ENCODE results near the gene SPA17.

SPA17 gene

GRCh38 chr11:124745270-124745834 is 71.6 kb downstream of the SPA17 start:
- in situ Hi-C loops (cut with HindIII; ENCODE audit: low sequenced_read_pairs), result no loop called here
- DNase-seq (ENCODE audit: low read depth, low spot score), result no peak
- peak overlapping the region; percentile 59 for H3K4me3 ChIP-seq (ENCODE audit: low read depth, low read length)
- TF ChIP-seq, protein P1, sequence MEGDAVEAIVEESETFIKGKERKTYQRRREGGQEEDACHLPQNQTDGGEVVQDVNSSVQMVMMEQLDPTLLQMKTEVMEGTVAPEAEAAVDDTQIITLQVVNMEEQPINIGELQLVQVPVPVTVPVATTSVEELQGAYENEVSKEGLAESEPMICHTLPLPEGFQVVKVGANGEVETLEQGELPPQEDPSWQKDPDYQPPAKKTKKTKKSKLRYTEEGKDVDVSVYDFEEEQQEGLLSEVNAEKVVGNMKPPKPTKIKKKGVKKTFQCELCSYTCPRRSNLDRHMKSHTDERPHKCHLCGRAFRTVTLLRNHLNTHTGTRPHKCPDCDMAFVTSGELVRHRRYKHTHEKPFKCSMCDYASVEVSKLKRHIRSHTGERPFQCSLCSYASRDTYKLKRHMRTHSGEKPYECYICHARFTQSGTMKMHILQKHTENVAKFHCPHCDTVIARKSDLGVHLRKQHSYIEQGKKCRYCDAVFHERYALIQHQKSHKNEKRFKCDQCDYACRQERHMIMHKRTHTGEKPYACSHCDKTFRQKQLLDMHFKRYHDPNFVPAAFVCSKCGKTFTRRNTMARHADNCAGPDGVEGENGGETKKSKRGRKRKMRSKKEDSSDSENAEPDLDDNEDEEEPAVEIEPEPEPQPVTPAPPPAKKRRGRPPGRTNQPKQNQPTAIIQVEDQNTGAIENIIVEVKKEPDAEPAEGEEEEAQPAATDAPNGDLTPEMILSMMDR (IDR thresholded peaks at IDR 0.05; ENCODE audit: low read depth, low read length), result no peak

- in situ Hi-C loops (cut with HindIII; ENCODE audit: low sequenced_read_pairs), result no loop called here
- TF ChIP-seq, protein P1 (IDR thresholded peaks at IDR 0.05; ENCODE audit: low read depth, low read length), result peak; percentile 25
- peak overlapping the region; percentile 59 for H3K4me3 ChIP-seq (ENCODE audit: low read depth, low read length)
- DNase-seq (ENCODE audit: low read depth, low spot score), result no peak
These were observed 72.3 kb downstream of the SPA17 start for GRCh38 chr11:124745835-124746620.

DNA sequence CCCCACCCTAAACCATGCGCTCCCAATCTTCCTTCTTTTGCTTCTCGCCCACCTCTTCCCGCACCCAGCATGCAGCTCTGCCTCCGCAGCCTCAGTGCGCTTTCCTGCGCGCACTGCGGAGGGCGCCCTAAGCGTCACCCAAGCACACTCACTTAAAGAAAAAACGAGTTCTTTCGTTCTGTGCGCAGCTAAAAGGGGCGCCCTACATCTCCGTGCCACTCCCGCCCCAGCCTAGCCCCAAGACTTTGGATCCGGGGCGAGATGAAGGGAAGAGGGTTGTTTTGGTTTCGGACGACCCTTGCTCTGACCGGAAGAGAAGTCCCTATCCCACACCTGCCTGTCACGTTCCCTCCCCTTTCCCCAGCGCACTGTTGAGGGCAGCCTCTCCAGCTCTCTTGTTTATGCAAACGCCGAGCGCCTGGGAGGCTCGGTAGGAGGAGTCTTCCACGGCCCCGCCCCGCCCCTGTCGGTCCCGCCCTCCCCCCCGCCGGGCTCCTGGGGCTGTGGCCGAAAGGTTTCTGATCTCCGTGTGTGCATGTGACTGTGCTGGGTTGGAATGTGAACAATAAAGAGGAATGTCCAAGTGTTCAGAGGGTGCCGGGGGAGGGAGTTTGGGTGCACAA is 73.0 kb downstream of the SPA17 start:
- peak overlapping the region; percentile 59 for H3K4me3 ChIP-seq (ENCODE audit: low read depth, low read length)
- TF ChIP-seq, protein P1 (IDR thresholded peaks at IDR 0.05; ENCODE audit: low read depth, low read length), result peak; percentile 69
- DNase-seq (ENCODE audit: low read depth, low spot score), result peak; percentile 76
- in situ Hi-C loops (cut with HindIII; ENCODE audit: low sequenced_read_pairs), result no loop called here

Measured in astrocyte of the spinal cord (primary cell).